Gastrocnemius medialis (tissue), 4 donors: ENCODE results near the gene GLCCI1. TPM values are rescaled to one million over a fixed set of nuclear protein-coding genes. Genes with fewer than 3 reads are reported as not detected.

Source experiments
- ATAC-seq, 2 donors: fragments of 150-250 bp; one replicate each; pipeline ENCODE4 v1.9.1; 2016
- DNase-seq, 2 donors: peaks; one replicate each; pipeline ENCODE4 v3.0.0-alpha.2; 2019
- H3K27ac ChIP-seq, 4 donors: fragments of 200-600 bp; sonication (generic); 1 replicate in 1 of 4; 2 replicates in 3 of 4; pipeline ENCODE4 v1.5.1; 2016 to 2018; ENCODE audit warnings: mild to moderate bottlenecking in 2 of 4, moderate library complexity in 1 of 4
- H3K27me3 ChIP-seq, 3 donors: fragments of 200-600 bp; sonication (generic) in 2 of 3; 1 replicate in 1 of 3; 2 replicates in 2 of 3; pipeline versions ENCODE4 v1.5.1 to v1.6.0; 2016 to 2019; ENCODE audit warnings: mild to moderate bottlenecking in 1 of 3, moderate library complexity in 1 of 3
- H3K36me3 ChIP-seq, 2 donors: fragments of 200-600 bp; sonication (generic) in 1 of 2; one replicate each; pipeline ENCODE4 v1.5.1; 2017 to 2018
- H3K4me1 ChIP-seq, 2 donors: fragments of 200-600 bp; sonication (generic) in 1 of 2; one replicate each; pipeline ENCODE4 v1.5.1; 2016 to 2017; ENCODE audit warnings: mild to moderate bottlenecking in 2 of 2
- H3K4me3 ChIP-seq, 4 donors: fragments of 200-600 bp; sonication (generic) in 3 of 4; 1 replicate in 1 of 4; 2 replicates in 3 of 4; pipeline ENCODE4 v1.5.1; 2016 to 2019; ENCODE audit warnings: mild to moderate bottlenecking in 2 of 4
- H3K9me3 ChIP-seq, 3 donors: fragments of 200-600 bp; sonication (generic) in 2 of 3; 1 replicate in 1 of 3; 2 replicates in 2 of 3; pipeline ENCODE4 v1.5.1; 2016 to 2019
- POLR2A ChIP-seq, 2 donors: fragments of 450-650 bp; IDR thresholded peaks; one replicate each; pipeline ENCODE4 v1.6.1; 2017; ENCODE audit warnings: antibody characterized with exemption in 2 of 2, mild to moderate bottlenecking in 2 of 2, moderate library complexity in 2 of 2
- in situ Hi-C, 4 donors: fragments of 200-750 bp; cut with MboI; loops; one replicate each; pipeline versions ENCODE4 v1.15.0 to v1.8.0; 2017; ENCODE audit warnings: low sequenced_read_pairs in 4 of 4
- intact Hi-C: fragments of 100-400 bp; cut with DNase I; formaldehyde crosslinking; loops from one replicate; pipeline ENCODE4 v1.15.1; 2023; ENCODE audit warnings: low total_unique reads
- total RNA-seq, 4 donors: library from RNA; depleted of rRNA; stranded (reverse); fragments of >200 nt; gene quantifications; one replicate each; pipeline versions ENCODE4 v1.1.0 to v1.2.3, GENCODE V29; 2016
- TF ChIP-seq, protein P1 (sequence below), 5 experiments: fragments of 450-650 bp in 3 of 5; fragments of 200-600 bp in 2 of 5; sonication (generic) in 2 of 5; IDR thresholded peaks in 4 of 5; conservative IDR thresholded peaks in 1 of 5; 1 replicate in 4 of 5; 2 replicates in 1 of 5; pipeline ENCODE4 v1.5.1; 2016 to 2019; ENCODE audit warnings: antibody characterized with exemption in 5 of 5, mild to moderate bottlenecking in 3 of 5, moderate library complexity in 3 of 5

Gene GLCCI1
- total RNA-seq, 4 donors from 2014 or later: 1.2 to 6.1 (median 2.6) TPM

DNA sequence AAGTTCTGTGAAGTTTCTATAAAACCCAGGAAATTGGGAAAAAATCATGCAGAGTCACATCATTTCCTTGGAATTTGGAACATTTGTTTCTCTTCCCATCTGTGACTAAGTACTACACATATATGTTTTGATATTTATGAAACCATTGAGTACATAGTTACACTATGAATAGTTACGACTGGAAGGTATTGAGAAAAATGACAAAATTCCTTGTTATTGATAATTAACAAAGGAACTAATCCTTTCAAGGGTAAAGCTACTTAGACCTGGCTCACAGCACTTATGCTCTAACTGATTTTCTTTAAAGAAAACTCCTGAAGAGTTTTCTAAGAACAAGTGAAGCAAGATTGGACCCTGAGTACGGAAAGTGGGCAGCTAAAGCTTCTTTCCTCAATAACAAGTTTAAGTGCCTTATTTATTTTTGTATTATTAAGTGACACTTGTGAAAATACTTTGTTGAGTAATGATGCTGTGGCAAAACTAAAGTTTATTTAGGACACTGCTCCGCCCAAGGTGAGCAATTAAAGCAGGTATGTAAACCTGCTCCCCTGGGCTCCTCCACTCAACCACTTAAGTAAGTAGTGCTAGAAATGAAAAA lies 12.0 kb upstream of the GLCCI1 start:
- Histone ChIP-seq H3K9me3 (no peaks in the 10 kb centered on the region), H3K4me3 (no peak overlapping the region), H3K4me1 (no peaks in the 10 kb centered on the region), H3K27ac (no peak overlapping the region), H3K27me3 (no peaks in the 10 kb centered on the region), H3K36me3 (no peaks in the 10 kb centered on the region)
- TF ChIP-seq POLR2A (IDR thresholded peaks at IDR 0.05): no peak
- TF ChIP-seq, protein P1, sequence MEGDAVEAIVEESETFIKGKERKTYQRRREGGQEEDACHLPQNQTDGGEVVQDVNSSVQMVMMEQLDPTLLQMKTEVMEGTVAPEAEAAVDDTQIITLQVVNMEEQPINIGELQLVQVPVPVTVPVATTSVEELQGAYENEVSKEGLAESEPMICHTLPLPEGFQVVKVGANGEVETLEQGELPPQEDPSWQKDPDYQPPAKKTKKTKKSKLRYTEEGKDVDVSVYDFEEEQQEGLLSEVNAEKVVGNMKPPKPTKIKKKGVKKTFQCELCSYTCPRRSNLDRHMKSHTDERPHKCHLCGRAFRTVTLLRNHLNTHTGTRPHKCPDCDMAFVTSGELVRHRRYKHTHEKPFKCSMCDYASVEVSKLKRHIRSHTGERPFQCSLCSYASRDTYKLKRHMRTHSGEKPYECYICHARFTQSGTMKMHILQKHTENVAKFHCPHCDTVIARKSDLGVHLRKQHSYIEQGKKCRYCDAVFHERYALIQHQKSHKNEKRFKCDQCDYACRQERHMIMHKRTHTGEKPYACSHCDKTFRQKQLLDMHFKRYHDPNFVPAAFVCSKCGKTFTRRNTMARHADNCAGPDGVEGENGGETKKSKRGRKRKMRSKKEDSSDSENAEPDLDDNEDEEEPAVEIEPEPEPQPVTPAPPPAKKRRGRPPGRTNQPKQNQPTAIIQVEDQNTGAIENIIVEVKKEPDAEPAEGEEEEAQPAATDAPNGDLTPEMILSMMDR (IDR thresholded peaks at IDR 0.05 in 4 of 5, conservative IDR thresholded peaks at IDR 0.05 in 1 of 5): no peak
- DNase-seq (no peak), ATAC-seq (no peak)
- intact Hi-C loops (no loop called here), in situ Hi-C loops (loop anchor here in 2 of 4 donors (25.0 kb wide), 2 partner anchors 269 to 319 kb away; partner anchors contain the start of gene UMAD1 (in 1 of the 2))

DNA sequence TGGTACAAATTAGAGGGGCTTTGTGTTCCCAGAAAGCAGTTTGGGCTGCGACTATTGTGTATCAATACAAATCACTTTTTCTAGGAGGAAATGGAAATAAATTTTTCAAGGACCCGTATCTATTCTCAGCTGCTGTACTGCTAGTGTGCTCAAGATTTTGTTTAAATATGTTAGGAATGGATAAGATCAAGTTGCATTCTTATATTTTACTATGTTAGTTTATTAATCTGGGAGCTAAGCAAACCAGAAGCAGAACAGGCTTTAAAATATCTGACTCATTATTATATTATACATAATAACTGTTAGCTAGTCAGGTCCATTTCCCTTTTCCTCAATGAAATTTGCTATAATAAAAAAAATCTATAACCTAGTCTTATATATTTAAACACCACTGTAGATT lies 11.1 kb upstream of the GLCCI1 start:
- DNase-seq (no peak), ATAC-seq (no peak)
- no peaks in the 10 kb centered on the region for H3K9me3 ChIP-seq
- H3K27me3 ChIP-seq: no peaks in the 10 kb centered on the region
- H3K36me3 ChIP-seq: no peaks in the 10 kb centered on the region
- no peaks in the 10 kb centered on the region for H3K4me1 ChIP-seq
- TF ChIP-seq POLR2A (IDR thresholded peaks at IDR 0.05): no peak
- TF ChIP-seq, protein P1 (IDR thresholded peaks at IDR 0.05 in 4 of 5, conservative IDR thresholded peaks at IDR 0.05 in 1 of 5): no peak
- intact Hi-C loops (no loop called here), in situ Hi-C loops (loop anchor here in 2 of 4 donors (25.0 kb wide), 2 partner anchors 270 to 320 kb away; partner anchors contain the start of gene UMAD1 (in 1 of the 2))
- no peak overlapping the region for H3K4me3 ChIP-seq
- H3K27ac ChIP-seq: no peak overlapping the region

DNA sequence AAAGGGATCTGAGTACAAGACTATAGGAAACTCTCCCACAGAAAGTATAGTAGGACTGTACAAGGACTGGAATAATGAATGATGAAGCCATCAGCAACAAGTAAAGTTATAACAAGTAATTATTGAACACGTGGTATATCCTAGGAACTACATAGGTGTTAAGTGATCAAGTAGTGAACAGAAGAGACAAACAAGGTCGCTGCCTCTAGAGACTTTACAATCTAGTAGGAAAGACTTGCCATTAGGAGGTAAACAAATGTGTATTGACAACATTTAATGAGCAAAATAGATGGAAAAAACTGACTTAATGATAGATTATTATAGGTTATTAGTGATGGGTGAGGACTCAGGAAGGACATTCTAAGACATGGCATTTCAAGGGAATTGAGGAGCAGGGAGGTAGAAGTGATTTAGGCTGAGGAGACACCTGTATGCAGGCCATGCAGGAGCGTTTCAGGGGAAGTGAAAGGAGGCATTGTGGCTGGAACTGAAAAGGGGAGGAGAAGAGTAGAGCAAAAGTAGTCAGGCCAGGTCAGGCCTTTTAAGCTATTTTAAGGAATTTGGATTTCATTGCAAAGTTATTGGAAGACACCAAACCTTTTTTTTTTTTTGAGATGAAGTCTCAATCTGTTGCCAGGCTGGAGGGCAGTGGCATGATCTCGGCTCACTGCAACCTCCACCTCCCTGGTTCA lies 8.5 kb upstream of the GLCCI1 start:
- no peaks in the 10 kb centered on the region for H3K9me3 ChIP-seq
- no peaks in the 10 kb centered on the region for H3K4me1 ChIP-seq
- no peak for TF ChIP-seq POLR2A (IDR thresholded peaks at IDR 0.05)
- TF ChIP-seq, protein P1 (IDR thresholded peaks at IDR 0.05 in 4 of 5, conservative IDR thresholded peaks at IDR 0.05 in 1 of 5): no peak
- intact Hi-C loops (loop anchor here (10.0 kb wide), 1 partner anchor 395 kb away; the partner anchor contains the start of gene MIOS), in situ Hi-C loops (loop anchor here in 2 of 4 donors (25.0 kb wide), 2 partner anchors 273 to 323 kb away; partner anchors contain the start of gene UMAD1 (in 1 of the 2))
- no peak overlapping the region for H3K27ac ChIP-seq
- H3K36me3 ChIP-seq: no peaks in the 10 kb centered on the region
- H3K4me3 ChIP-seq: no peak overlapping the region
- H3K27me3 ChIP-seq: no peaks in the 10 kb centered on the region
- ATAC-seq: no peak
- no peak for DNase-seq

DNA sequence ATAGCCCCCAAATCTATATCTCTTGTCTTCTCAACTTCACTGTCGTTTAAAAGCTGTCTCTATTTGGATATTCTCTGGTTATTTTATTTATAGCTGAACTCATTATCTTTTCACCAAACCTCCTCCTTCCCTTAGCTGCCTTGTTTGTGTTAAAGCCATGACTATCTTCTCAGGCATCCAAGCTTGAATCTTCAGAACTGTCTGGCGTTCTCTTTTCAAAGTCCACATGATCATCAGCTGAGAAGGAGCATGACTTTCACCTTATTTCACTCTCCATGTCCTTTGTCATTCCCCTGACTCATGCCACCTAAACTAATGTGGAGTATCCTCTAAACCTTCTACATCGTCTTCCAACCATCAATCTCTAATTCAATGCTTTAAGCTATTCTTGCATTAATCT lies 5.7 kb upstream of the GLCCI1 start:
- intact Hi-C loops (loop anchor here (10.0 kb wide), 1 partner anchor 398 kb away; the partner anchor contains the start of gene MIOS), in situ Hi-C loops (loop anchor here in 2 of 4 donors (25.0 kb wide), 2 partner anchors 276 to 326 kb away; partner anchors contain the start of gene UMAD1 (in 1 of the 2))

More for the DNA sequence above, 5.7 kb upstream of the GLCCI1 start:
- H3K4me3 ChIP-seq: no peak overlapping the region
- H3K4me1 ChIP-seq: peaks cover 0 to 2% of the 10 kb centered on the region in 2 donors
- no peaks in the 10 kb centered on the region for H3K36me3 ChIP-seq
- ATAC-seq (no peak), DNase-seq (no peak)
- TF ChIP-seq POLR2A (IDR thresholded peaks at IDR 0.05): no peak
- TF ChIP-seq, protein P1 (IDR thresholded peaks at IDR 0.05 in 4 of 5, conservative IDR thresholded peaks at IDR 0.05 in 1 of 5): no peak
- no peaks in the 10 kb centered on the region for H3K27me3 ChIP-seq
- H3K27ac ChIP-seq: no peak overlapping the region
- H3K9me3 ChIP-seq: no peaks in the 10 kb centered on the region
